ENCODE measurements around the gene KHDRBS1. TPM values are rescaled to one million over a fixed set of nuclear protein-coding genes. Genes with fewer than 3 reads are reported as not detected.

KHDRBS1 gene
- total and polyA plus RNA-seq, 9 of the 15 experiments (the other 6 are each of a cell fraction or from before 2014, with no cell fraction given): 48.4 to 257 (median 114) TPM

GRCh38 chr1:31977385-31978131 lies 36.1 kb upstream of the KHDRBS1 start (continued):
- TF ChIP-seq REST (IDR thresholded peaks at IDR 0.05; ENCODE audit: borderline replicate concordance) (peak; percentile 71; the same call in 1 of the 2 replicates), REST (CRISPR knock-in tag; IDR thresholded peaks at IDR 0.05; ENCODE audit: low read depth) (no peak), PRDM10 (IDR thresholded peaks at IDR 0.05; ENCODE audit: partially characterized antibody) (peak; percentile 23), EHMT2 (IDR thresholded peaks at IDR 0.05) (no peak), ZSCAN32 (CRISPR knock-in tag; IDR thresholded peaks at IDR 0.05) (no peak), ZNF511 (CRISPR knock-in tag; IDR thresholded peaks at IDR 0.05) (no peak), ZNF184 (CRISPR knock-in tag; IDR thresholded peaks at IDR 0.05) (no peak), SOX6 (IDR thresholded peaks at IDR 0.05) (no peak; the same call in 1 of the 2 replicates), MYNN (IDR thresholded peaks at IDR 0.05) (no peak), MYNN (CRISPR knock-in tag; IDR thresholded peaks at IDR 0.05) (no peak), ZC3H4 (CRISPR knock-in tag; IDR thresholded peaks at IDR 0.05; ENCODE audit: borderline replicate concordance) (no peak), SIN3B (IDR thresholded peaks at IDR 0.05; ENCODE audit: low read depth) (no peak)
- TF ChIP-seq, protein P1, sequence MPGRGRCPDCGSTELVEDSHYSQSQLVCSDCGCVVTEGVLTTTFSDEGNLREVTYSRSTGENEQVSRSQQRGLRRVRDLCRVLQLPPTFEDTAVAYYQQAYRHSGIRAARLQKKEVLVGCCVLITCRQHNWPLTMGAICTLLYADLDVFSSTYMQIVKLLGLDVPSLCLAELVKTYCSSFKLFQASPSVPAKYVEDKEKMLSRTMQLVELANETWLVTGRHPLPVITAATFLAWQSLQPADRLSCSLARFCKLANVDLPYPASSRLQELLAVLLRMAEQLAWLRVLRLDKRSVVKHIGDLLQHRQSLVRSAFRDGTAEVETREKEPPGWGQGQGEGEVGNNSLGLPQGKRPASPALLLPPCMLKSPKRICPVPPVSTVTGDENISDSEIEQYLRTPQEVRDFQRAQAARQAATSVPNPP (IDR thresholded peaks at IDR 0.05; ENCODE audit: borderline replicate concordance, insufficient read depth, insufficient read length): no peak
- TF ChIP-seq, protein P2, sequence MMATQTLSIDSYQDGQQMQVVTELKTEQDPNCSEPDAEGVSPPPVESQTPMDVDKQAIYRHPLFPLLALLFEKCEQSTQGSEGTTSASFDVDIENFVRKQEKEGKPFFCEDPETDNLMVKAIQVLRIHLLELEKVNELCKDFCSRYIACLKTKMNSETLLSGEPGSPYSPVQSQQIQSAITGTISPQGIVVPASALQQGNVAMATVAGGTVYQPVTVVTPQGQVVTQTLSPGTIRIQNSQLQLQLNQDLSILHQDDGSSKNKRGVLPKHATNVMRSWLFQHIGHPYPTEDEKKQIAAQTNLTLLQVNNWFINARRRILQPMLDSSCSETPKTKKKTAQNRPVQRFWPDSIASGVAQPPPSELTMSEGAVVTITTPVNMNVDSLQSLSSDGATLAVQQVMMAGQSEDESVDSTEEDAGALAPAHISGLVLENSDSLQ (IDR thresholded peaks at IDR 0.05): peak; percentile 78

Measured in K562 (cell line).